ENCODE results near the gene SUPT5H.

Gene SUPT5H

GRCh38 chr19:39498798-39499642 is 53.6 kb downstream of the SUPT5H start, which contains the start of gene DLL3:
DLL3 (plus strand) TSS chr19:39498947; CDS start chr19:39498975, 28 bp downstream.
- peak; percentile 71 for DNase-seq

GRCh38 chr19:39499932-39500331 is 54.5 kb downstream of the SUPT5H start:
- DNase-seq, result no peak

GRCh38 chr19:39500543-39500942 is 55.2 kb downstream of the SUPT5H start:
- DNase-seq, result no peak

GRCh38 chr19:39501340-39501739 is 56.0 kb downstream of the SUPT5H start:
- DNase-seq, result no peak

GRCh38 chr19:39502640-39503417 is 57.4 kb downstream of the SUPT5H start:
- peak; percentile 13 for DNase-seq

GRCh38 chr19:39506598-39506943 is 61.2 kb downstream of the SUPT5H start:
- no peak for DNase-seq

- no peak for DNase-seq
Observed at GRCh38 chr19:39506944-39507714, 61.7 kb downstream of the SUPT5H start.

GRCh38 chr19:39507715-39508364 is 62.5 kb downstream of the SUPT5H start:
- DNase-seq, result no peak

GRCh38 chr19:39508629-39509028 is 63.2 kb downstream of the SUPT5H start:
- DNase-seq, result no peak

DNA sequence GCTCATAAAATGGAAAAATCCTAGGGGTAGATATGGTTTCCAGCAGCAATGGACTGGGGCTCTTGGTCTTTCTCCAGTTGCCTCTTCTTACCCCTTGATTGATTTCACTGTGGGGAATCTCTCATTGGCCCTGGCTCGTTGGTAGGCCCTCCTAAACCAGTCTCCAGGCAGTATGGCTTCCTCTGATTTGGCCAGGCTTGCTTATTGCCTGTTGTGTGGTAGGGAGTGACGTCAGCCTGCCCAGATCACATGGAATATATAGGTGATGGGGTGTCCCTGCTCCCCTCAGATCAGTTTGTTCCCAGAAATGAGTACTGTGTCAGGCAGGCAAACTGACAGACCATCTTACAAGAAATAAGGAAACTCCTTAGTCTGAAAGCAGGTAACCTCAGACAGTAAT is 63.9 kb downstream of the SUPT5H start:
- DNase-seq, result no peak

GRCh38 chr19:39512988-39513387 is 67.6 kb downstream of the SUPT5H start:
- no peak for DNase-seq

GRCh38 chr19:39514840-39515550 is 69.6 kb downstream of the SUPT5H start, which contains the start of gene SELENOV:
SELENOV (plus strand) TSS chr19:39515139; CDS start chr19:39515213, 74 bp downstream.
- DNase-seq, result no peak

DNA sequence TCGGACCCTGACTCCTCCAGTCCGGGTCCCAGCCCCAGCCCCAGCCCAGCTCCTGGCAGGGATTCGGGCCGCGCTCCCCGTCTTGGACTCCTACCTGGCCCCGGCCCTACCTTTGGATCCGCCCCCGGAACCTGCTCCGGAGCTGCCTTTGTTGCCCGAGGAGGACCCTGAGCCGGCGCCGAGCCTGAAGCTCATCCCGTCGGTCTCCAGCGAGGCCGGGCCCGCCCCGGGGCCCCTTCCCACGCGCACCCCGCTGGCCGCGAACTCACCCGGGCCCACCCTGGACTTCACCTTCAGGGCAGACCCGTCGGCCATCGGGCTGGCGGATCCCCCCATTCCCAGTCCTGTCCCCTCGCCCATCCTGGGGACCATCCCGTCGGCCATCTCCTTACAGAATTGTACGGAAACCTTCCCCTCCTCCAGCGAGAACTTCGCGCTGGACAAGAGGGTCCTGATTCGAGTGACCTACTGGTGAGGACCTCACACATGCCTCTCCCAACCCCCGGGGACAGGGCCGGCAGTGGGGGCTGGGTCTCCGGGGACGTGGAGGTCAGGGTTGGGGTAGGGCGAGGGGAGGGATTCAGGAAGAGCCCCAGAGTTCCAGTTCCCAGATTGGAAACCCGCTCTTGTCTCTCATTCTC is 70.3 kb downstream of the SUPT5H start:
- DNase-seq, result no peak

DNA sequence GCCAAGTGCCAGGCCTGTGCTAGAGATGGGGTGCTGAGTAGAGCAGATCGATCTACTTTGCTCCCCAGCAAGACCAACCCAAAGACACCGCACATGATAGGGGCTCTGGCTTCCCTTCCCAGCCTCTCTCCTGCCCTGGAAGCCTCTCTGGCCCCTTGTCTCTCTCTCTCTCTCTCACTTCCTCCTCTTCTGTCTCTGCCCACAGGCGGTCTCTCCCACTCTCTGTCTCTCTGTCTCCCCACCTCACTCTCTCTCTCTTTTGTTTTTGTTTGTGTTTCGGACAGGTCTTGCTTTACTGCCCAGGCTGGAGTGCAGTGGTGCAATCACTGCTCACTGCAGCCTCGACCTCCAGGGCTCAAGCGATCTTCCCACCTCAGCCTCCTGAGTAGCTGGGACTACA is 70.9 kb downstream of the SUPT5H start:
- no peak for DNase-seq

DNA sequence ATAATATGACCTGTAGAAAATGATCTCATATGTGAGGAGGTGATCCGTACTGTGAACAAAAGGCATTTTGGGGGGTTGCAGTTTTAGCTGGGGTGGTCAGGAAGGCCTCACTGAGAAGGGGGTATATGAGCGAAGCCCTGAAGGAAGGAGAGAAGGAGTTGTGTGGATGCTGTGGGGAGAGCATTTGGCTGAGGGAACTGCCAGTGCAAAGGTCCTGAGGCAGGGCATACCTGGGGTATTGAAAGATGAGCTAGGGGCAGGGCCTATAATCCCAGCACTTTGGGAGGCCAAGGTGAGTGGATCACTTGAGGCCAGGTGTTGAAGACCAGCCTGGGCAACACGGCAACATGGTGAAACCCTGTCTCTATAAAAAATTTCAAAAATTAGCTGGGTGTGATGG is 72.0 kb downstream of the SUPT5H start:
- no peak for DNase-seq

GRCh38 chr19:39518458-39518857 is 73.1 kb downstream of the SUPT5H start:
- DNase-seq, result no peak

DNA sequence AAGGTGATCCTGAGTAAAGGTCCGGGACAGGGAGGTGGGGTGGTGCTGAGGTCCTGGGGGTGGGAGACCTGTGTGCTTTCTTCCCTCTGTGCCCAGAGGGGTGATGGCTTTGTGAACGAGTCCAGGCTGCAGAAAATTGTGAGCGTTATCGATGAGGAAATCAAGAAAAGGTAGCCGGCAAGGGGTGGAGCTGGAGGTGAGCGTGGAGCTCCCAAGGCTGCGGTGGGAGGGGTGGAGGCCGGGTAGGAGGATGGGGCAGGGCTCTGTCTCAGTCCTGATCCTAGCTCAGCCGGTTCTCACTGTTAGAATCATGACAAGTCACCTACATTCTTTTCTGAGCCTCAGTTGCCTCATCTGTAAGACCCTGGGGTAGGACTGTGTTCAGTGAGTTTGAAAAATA is 73.6 kb downstream of the SUPT5H start:
- no peak for DNase-seq

GRCh38 chr19:39520541-39521484 is 75.4 kb downstream of the SUPT5H start:
- DNase-seq, result no peak

GRCh38 chr19:39524495-39524894 is 79.1 kb downstream of the SUPT5H start:
- DNase-seq, result no peak

- DNase-seq, result no peak
Observed at GRCh38 chr19:39525205-39525604, 79.8 kb downstream of the SUPT5H start.

Data from NCI-H1092 treated with DMSO at 0.1 percent for 48 hours (cell line).